ENCODE measurements around the gene CNTLN. TPM values are rescaled to one million over a fixed set of nuclear protein-coding genes. Genes with fewer than 3 reads are reported as not detected.

The CNTLN gene
- total RNA-seq = 0.85 and 1.7 TPM in 2 replicates

GRCh38 chr9:17134396-17135294 lies at the start of gene CNTLN:
CNTLN (plus strand) TSS chr9:17135040; CDS start chr9:17135066, 26 bp downstream.

